ENCODE measurements around the gene MRNIP. TPM values are rescaled to one million over a fixed set of nuclear protein-coding genes. Genes with fewer than 3 reads are reported as not detected.

Gene MRNIP
- total and polyA plus RNA-seq, 2 of the 8 experiments (the other 6 are each of a cell fraction or from before 2014, with no cell fraction given): 29.6 TPM

GRCh38 chr5:179872828-179873575 is 14.4 kb upstream of the MRNIP start:
- H3K36me3 ChIP-seq (ENCODE audit: control insufficient read depth in 2 of 4, insufficient read depth in 4 of 4, low read length in 3 of 4): peaks cover 3 to 12% (median 6%) of the 10 kb centered on the region in 4 experiments; a peak in 6 of 8 replicates
- H4K5ac ChIP-seq (ENCODE audit: insufficient read length, low read depth, low read length): no peak overlapping the region
- H2BK120ac ChIP-seq (replicated peaks; ENCODE audit: low read depth, low read length): no peak overlapping the region
- H3K9me3 ChIP-seq (ENCODE audit: insufficient read depth in 2 of 2, low read depth in 1 of 2, low read length in 1 of 2): no peaks in the 10 kb centered on the region
- no peak overlapping the region for H3K4me3 ChIP-seq (ENCODE audit: extremely low read depth in 1 of 4, insufficient read depth in 2 of 4, low read depth in 3 of 4, low read length in 4 of 4)
- no peak overlapping the region for H2AK5ac ChIP-seq (ENCODE audit: low read depth, low read length)
- no peak overlapping the region for H3K9ac ChIP-seq (replicated peaks in 1 of 4; ENCODE audit: extremely low read depth in 1 of 4, low read depth in 3 of 4, low read length in 3 of 4)
- H2BK5ac ChIP-seq (ENCODE audit: low read depth, low read length): no peak overlapping the region
- FAIRE-seq: no peak
- H3K27me3 ChIP-seq (replicated peaks in 1 of 4; ENCODE audit: control insufficient read depth in 3 of 4, extremely low read depth in 1 of 4, insufficient read depth in 3 of 4, low read length in 3 of 4): no peaks in the 10 kb centered on the region
- H4K91ac ChIP-seq (replicated peaks; ENCODE audit: insufficient read length, low read length): no peak overlapping the region
- no peaks in the 10 kb centered on the region for H3K79me2 ChIP-seq (ENCODE audit: control insufficient read depth in 1 of 2, insufficient read depth in 2 of 2, low read length in 2 of 2)
- H2BK12ac ChIP-seq (ENCODE audit: low read depth, low read length): no peak overlapping the region
- 0 out of 2 replicates have a peak, but pooled peaks cover 2% of the 10 kb centered on the region for H3K23me2 ChIP-seq (ENCODE audit: low read depth, low read length)
- no peaks in the 10 kb centered on the region for H3K79me1 ChIP-seq (ENCODE audit: low read depth, low read length)
- no peak overlapping the region for H2BK15ac ChIP-seq (ENCODE audit: low read length)
- H3K4ac ChIP-seq (replicated peaks; ENCODE audit: insufficient read length, low read depth, low read length): no peak overlapping the region
- CTCF ChIA-PET (ENCODE audit: partially characterized antibody): interaction anchor here (1.1 to 6.1 kb wide), 5 partner anchors 11 to 176 kb away, joined by 3 to 24 read pairs (median 6); partner anchors contain the start of gene TBC1D9B
- no peak overlapping the region for H2AFZ ChIP-seq (ENCODE audit: low read length)
- POLR2A ChIA-PET (ENCODE audit: partially characterized antibody): interaction anchor here (0.9 to 2.3 kb wide), 3 partner anchors 8 to 15 kb away, joined by 3 to 11 read pairs (median 3); partner anchors contain the start of gene MRNIP
- no peak overlapping the region for H3K14ac ChIP-seq (ENCODE audit: insufficient read length)
- H3K56ac ChIP-seq (replicated peaks; ENCODE audit: insufficient read length, low read depth, low read length): no peak overlapping the region
- H4K20me1 ChIP-seq (replicated peaks in 1 of 2; ENCODE audit: control insufficient read depth in 1 of 2, insufficient read depth in 2 of 2, low read length in 2 of 2): peaks cover 4% of the 10 kb centered on the region in 2 experiments
- DNase-seq (ENCODE audit: low read depth in 1 of 2, low spot score in 2 of 2): no peak
- H3K23ac ChIP-seq (ENCODE audit: insufficient read length): no peak overlapping the region
- 92% methylated on average over 14 of the region's 14 CpGs; no CpG with 5 or more reads in 1 of the 2 experiments for WGBS, 2 experiments (ENCODE audit: extremely low coverage in 1 of 2, insufficient coverage in 1 of 2, insufficient read length in 1 of 2, insufficient replicate concordance in 2 of 2, low coverage in 1 of 2, low lambda C conversion rate in 2 of 2, missing lambda C conversion rate in 1 of 2)
- no peaks in the 10 kb centered on the region; a peak in 1 of 7 replicates for H3K4me1 ChIP-seq (replicated peaks in 1 of 4; ENCODE audit: control insufficient read depth in 3 of 4, insufficient read depth in 4 of 4, low read length in 3 of 4)
- no peak overlapping the region for H3K4me2 ChIP-seq (ENCODE audit: insufficient read depth in 1 of 2, low read depth in 2 of 2, low read length in 2 of 2)
- H3K18ac ChIP-seq (ENCODE audit: extremely low read depth, low read length): no peak overlapping the region
- no peak overlapping the region for H4K8ac ChIP-seq (ENCODE audit: extremely low read depth, insufficient read depth, low read length)
- no peak overlapping the region for H2BK20ac ChIP-seq (ENCODE audit: low read length)
- H3K27ac ChIP-seq (ENCODE audit: low read depth, low read length): no peak overlapping the region
- TF ChIP-seq CTBP2 (IDR thresholded peaks at IDR 0.05; ENCODE audit: borderline replicate concordance, insufficient read depth, insufficient read length, low read length) (no peak), POLR2A (IDR thresholded peaks at IDR 0.05; ENCODE audit: control extremely low read depth in 1 of 2, low read depth in 2 of 2, low read length in 2 of 2) (no peak), BCL11A (IDR thresholded peaks at IDR 0.05; ENCODE audit: low read depth in 2 of 2, low read length in 2 of 2) (no peak), CEBPB (IDR thresholded peaks at IDR 0.05; ENCODE audit: low read depth, low read length) (no peak), ATF3 (IDR thresholded peaks at IDR 0.05; ENCODE audit: insufficient read depth, low read depth, low read length) (no peak), FOSL1 (IDR thresholded peaks at IDR 0.05; ENCODE audit: insufficient read depth, low read depth, low read length) (no peak), POLR2AphosphoS5 (IDR thresholded peaks at IDR 0.05; ENCODE audit: low read depth, low read length) (no peak), CTCF (IDR thresholded peaks at IDR 0.05; ENCODE audit: control extremely low read depth in 1 of 3, insufficient read depth in 1 of 3, low read depth in 1 of 3, low read length in 3 of 3) (no peak)

Data from H1 (cell line).